SH-SY5Y (cell line): Measurements from ENCODE around the gene TNS3.

Experiments used
- GATA2 ChIP-seq: IDR thresholded peaks from 2 replicates; pipeline ENCODE4 v1.6.1; 2011; ENCODE audit warnings: mild to moderate bottlenecking, low read depth, low read length
- GATA3 ChIP-seq: IDR thresholded peaks from 2 replicates; pipeline ENCODE4 v1.6.1; 2011; ENCODE audit warnings: low read depth, mild to moderate bottlenecking, low read length, moderate library complexity

GRCh38 chr7:47244692-47245091 lies 337.2 kb downstream of the TNS3 start:
- no peak for TF ChIP-seq GATA2
- TF ChIP-seq GATA3 = no peak
